ENCODE data around the gene PER2.

DNA sequence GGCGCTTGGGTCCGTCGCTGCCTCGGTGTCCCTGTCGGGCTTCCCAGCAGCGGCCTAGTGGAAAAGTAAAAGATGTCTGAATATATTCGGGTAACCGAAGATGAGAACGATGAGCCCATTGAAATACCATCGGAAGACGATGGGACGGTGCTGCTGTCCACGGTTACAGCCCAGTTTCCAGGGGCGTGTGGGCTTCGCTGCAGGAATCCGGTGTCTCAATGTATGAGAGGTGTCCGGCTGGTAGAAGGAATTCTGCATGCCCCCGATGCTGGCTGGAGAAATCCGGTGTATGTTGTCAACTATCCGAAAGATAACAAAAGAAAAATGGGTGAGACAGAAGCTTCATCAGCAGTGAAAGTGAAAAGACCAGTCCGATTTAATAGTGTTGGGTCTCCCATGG, 56.6 kb downstream of the PER2 start:
- TF ChIP-seq EZH2 (IDR thresholded peaks at IDR 0.05; ENCODE audit: borderline replicate concordance, low read length) (no peak), CTCF (conservative IDR thresholded peaks at IDR 0.05 in 1 of 2, IDR thresholded peaks at IDR 0.05 in 1 of 2; ENCODE audit: extremely low read depth in 1 of 2, insufficient read depth in 1 of 2, low read depth in 1 of 2, low read length in 2 of 2) (no peak)
